ENCODE results near the gene REEP6. TPM values are rescaled to one million over a fixed set of nuclear protein-coding genes. Genes with fewer than 3 reads are reported as not detected.

Gene REEP6
- total and polyA plus RNA-seq, 4 donors, result 16.4 to 449 (median 201) TPM

DNA sequence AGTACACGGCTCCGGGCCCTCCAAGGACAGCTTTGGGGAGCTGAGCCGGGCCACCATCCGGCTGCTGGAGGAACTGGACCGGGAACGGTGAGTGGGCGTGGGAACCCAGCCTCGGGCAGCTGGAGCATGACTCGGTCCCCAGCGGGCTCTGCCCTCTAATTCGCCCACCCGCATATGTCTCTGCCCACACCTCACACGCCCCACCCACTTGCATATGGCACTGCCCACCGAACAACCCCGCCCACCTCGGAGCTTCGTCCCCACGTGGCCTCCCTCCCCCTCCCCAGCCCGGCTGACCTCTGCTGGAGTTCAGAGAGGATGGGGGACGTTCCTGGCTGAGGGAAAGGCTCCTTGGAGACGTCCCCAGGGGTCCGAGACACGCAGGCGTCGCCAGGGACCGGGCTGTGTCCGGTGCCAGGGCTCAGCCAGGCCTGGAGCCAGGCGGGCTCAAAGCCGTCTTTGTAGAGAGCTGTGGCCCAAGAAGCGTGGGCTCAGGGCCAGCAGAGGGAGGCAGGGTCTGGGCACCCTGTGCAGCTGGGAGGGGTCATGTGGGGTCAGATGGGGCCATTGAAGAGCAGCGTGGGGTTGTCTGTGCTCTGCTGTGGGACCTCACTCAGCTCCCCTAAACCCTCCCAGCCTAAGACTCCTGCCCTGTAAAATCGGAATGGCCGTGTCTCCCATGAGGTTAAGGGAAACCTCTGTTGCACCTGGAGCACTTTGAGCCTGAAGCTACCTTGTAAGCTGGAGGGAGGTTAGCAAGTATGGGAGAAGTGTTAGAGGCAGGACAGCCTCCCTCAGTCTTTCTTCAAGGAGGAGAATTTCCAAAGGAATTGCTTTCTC, 37.2 kb upstream of the REEP6 start:
- H3K4me1 ChIP-seq (ENCODE audit: control insufficient read depth in 4 of 4, insufficient read depth in 4 of 4, low read length in 3 of 4), result peaks cover 0 to 23% (median 2%) of the 10 kb centered on the region in 4 donors
- H3K36me3 ChIP-seq (ENCODE audit: control insufficient read depth in 4 of 4, insufficient read depth in 3 of 4, low read depth in 1 of 4, low read length in 3 of 4), result peaks cover 0 to 1% (median 0%) of the 10 kb centered on the region in 4 donors
- no peak overlapping the region for H3K9ac ChIP-seq (ENCODE audit: low read depth in 1 of 2, low read length in 2 of 2)
- TF ChIP-seq, protein P1, sequence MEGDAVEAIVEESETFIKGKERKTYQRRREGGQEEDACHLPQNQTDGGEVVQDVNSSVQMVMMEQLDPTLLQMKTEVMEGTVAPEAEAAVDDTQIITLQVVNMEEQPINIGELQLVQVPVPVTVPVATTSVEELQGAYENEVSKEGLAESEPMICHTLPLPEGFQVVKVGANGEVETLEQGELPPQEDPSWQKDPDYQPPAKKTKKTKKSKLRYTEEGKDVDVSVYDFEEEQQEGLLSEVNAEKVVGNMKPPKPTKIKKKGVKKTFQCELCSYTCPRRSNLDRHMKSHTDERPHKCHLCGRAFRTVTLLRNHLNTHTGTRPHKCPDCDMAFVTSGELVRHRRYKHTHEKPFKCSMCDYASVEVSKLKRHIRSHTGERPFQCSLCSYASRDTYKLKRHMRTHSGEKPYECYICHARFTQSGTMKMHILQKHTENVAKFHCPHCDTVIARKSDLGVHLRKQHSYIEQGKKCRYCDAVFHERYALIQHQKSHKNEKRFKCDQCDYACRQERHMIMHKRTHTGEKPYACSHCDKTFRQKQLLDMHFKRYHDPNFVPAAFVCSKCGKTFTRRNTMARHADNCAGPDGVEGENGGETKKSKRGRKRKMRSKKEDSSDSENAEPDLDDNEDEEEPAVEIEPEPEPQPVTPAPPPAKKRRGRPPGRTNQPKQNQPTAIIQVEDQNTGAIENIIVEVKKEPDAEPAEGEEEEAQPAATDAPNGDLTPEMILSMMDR (IDR thresholded peaks at IDR 0.05; ENCODE audit: low read depth, low read length, missing input control), result no peak
- TF ChIP-seq, protein P2, sequence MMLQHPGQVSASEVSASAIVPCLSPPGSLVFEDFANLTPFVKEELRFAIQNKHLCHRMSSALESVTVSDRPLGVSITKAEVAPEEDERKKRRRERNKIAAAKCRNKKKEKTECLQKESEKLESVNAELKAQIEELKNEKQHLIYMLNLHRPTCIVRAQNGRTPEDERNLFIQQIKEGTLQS (IDR thresholded peaks at IDR 0.05), result no peak
- TF ChIP-seq FOXA2 (IDR thresholded peaks at IDR 0.05), result no peak
- TF ChIP-seq RAD21 (IDR thresholded peaks at IDR 0.05), result no peak
- TF ChIP-seq RXRA (IDR thresholded peaks at IDR 0.05), result no peak
- TF ChIP-seq SP1 (IDR thresholded peaks at IDR 0.05), result no peak
- TF ChIP-seq YY1 (IDR thresholded peaks at IDR 0.05), result no peak
- no peak for TF ChIP-seq GABPA (IDR thresholded peaks at IDR 0.05 in 1 of 2, conservative IDR thresholded peaks at IDR 0.05 in 1 of 2)
- TF ChIP-seq JUND (IDR thresholded peaks at IDR 0.05), result no peak
- no peak for TF ChIP-seq EGR1 (IDR thresholded peaks at IDR 0.05; ENCODE audit: low read depth in 2 of 2)
- no peak for TF ChIP-seq TAF1 (conservative IDR thresholded peaks at IDR 0.05)
- no peaks in the 10 kb centered on the region for H3K9me3 ChIP-seq (ENCODE audit: control insufficient read depth in 4 of 4, low read length in 3 of 4)
- no peak overlapping the region for H3K4me3 ChIP-seq (ENCODE audit: low read depth in 1 of 3, low read length in 3 of 3)
- no peak for DNase-seq (ENCODE audit: low spot score)
- 27% methylated on average over 33 of the region's 33 CpGs for WGBS
- H3K27me3 ChIP-seq (ENCODE audit: control insufficient read depth in 4 of 4, insufficient read depth in 4 of 4, low read length in 3 of 4), result peaks cover 10 to 24% (median 16%) of the 10 kb centered on the region in 4 donors
- H3K27ac ChIP-seq (ENCODE audit: low read depth in 1 of 2, low read length in 2 of 2), result no peak overlapping the region

DNA sequence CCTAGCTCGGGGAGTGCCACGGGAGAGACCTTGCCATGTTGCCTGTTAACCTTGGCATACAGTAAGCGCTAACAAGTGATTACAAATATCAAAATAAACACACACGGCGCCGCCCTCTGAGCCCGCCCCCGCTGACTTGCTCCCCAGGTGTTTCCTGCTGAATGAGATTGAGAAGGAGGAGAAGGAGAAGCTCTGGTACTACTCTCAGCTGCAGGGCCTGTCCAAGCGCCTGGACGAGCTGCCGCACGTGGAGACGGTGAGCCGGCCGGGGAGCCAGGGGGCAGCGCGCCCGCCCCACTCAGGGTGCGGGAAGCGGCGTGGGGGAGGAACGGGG, 36.0 kb upstream of the REEP6 start:
- H3K4me1 ChIP-seq (ENCODE audit: control insufficient read depth in 4 of 4, insufficient read depth in 4 of 4, low read length in 3 of 4), result peaks cover 0 to 23% (median 2%) of the 10 kb centered on the region in 4 donors
- WGBS, result 4% methylated on average over 22 of the region's 22 CpGs

More for the DNA sequence above, 36.0 kb upstream of the REEP6 start:
- TF ChIP-seq, protein P3, sequence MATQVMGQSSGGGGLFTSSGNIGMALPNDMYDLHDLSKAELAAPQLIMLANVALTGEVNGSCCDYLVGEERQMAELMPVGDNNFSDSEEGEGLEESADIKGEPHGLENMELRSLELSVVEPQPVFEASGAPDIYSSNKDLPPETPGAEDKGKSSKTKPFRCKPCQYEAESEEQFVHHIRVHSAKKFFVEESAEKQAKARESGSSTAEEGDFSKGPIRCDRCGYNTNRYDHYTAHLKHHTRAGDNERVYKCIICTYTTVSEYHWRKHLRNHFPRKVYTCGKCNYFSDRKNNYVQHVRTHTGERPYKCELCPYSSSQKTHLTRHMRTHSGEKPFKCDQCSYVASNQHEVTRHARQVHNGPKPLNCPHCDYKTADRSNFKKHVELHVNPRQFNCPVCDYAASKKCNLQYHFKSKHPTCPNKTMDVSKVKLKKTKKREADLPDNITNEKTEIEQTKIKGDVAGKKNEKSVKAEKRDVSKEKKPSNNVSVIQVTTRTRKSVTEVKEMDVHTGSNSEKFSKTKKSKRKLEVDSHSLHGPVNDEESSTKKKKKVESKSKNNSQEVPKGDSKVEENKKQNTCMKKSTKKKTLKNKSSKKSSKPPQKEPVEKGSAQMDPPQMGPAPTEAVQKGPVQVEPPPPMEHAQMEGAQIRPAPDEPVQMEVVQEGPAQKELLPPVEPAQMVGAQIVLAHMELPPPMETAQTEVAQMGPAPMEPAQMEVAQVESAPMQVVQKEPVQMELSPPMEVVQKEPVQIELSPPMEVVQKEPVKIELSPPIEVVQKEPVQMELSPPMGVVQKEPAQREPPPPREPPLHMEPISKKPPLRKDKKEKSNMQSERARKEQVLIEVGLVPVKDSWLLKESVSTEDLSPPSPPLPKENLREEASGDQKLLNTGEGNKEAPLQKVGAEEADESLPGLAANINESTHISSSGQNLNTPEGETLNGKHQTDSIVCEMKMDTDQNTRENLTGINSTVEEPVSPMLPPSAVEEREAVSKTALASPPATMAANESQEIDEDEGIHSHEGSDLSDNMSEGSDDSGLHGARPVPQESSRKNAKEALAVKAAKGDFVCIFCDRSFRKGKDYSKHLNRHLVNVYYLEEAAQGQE (IDR thresholded peaks at IDR 0.05), result no peak
- TF ChIP-seq HNF4A (conservative IDR thresholded peaks at IDR 0.05) (no peak), SP1 (IDR thresholded peaks at IDR 0.05) (no peak)
- H3K9ac ChIP-seq (ENCODE audit: low read depth in 1 of 2, low read length in 2 of 2), result no peak overlapping the region
- no peak overlapping the region for H3K27ac ChIP-seq (ENCODE audit: low read depth in 1 of 2, low read length in 2 of 2)
- peaks cover 0 to 1% (median 0%) of the 10 kb centered on the region in 4 donors for H3K36me3 ChIP-seq (ENCODE audit: control insufficient read depth in 4 of 4, insufficient read depth in 3 of 4, low read depth in 1 of 4, low read length in 3 of 4)
- peaks cover 10 to 26% (median 14%) of the 10 kb centered on the region in 4 donors for H3K27me3 ChIP-seq (ENCODE audit: control insufficient read depth in 4 of 4, insufficient read depth in 4 of 4, low read length in 3 of 4)
- DNase-seq (ENCODE audit: low spot score), result no peak
- no peaks in the 10 kb centered on the region for H3K9me3 ChIP-seq (ENCODE audit: control insufficient read depth in 4 of 4, low read length in 3 of 4)
- no peak overlapping the region for H3K4me3 ChIP-seq (ENCODE audit: low read depth in 1 of 3, low read length in 3 of 3)
